Common myeloid progenitor, CD34-positive (primary cell): ENCODE data around the gene MAEL.

Experiments used
- CTCF ChIA-PET: fragments of 350-600 bp; sonication (Branson Sonifier 250); formaldehyde crosslinking; loops from one replicate; lab custom pipeline; 2021; ENCODE audit warnings: antibody characterized with exemption; lab: Charles Lee
- POLR2A ChIA-PET: fragments of 350-600 bp; sonication (Branson Sonifier 250); formaldehyde crosslinking; loops from one replicate; lab custom pipeline; 2021; ENCODE audit warnings: antibody characterized with exemption; lab: Charles Lee
- DNase-seq, 3 donors: peaks; one replicate each; pipeline versions ENCODE4 v3.0.0 to v3.0.0-alpha.2; 2013
- H3K27ac ChIP-seq, 2 experiments: 1 replicate in 1 of 2; 2 replicates in 1 of 2; pipeline ENCODE4 v1.7.0; 2013; ENCODE audit warnings: inconsistent platforms in 2 of 2, low read length in 2 of 2, mild to moderate bottlenecking in 2 of 2, low read depth in 1 of 2, moderate library complexity in 1 of 2; ENCODE audit not compliant: severe bottlenecking in 2 of 2, insufficient read depth in 1 of 2, poor library complexity in 1 of 2
- H3K27me3 ChIP-seq, 5 experiments: replicated peaks in 2 of 5; 1 replicate in 3 of 5; 2 replicates in 2 of 5; pipeline versions ENCODE4 v1.6.1 to v1.7.0; 2013; ENCODE audit warnings: low read length in 4 of 5, mild to moderate bottlenecking in 2 of 5, moderate library complexity in 2 of 5, inconsistent platforms in 1 of 5; ENCODE audit not compliant: insufficient read depth in 5 of 5, control insufficient read depth in 4 of 5
- H3K36me3 ChIP-seq, 4 experiments: 1 replicate in 2 of 4; 2 replicates in 2 of 4; pipeline versions ENCODE4 v1.6.1 to v1.7.0; 2013; ENCODE audit warnings: low read length in 3 of 4, control low read depth in 1 of 4, mild to moderate bottlenecking in 1 of 4; ENCODE audit not compliant: control insufficient read depth in 4 of 4, insufficient read depth in 4 of 4
- H3K4me1 ChIP-seq, 4 experiments: 1 replicate in 3 of 4; 2 replicates in 1 of 4; pipeline versions ENCODE4 v1.6.1 to v1.7.1; 2013; ENCODE audit warnings: low read length in 3 of 4, mild to moderate bottlenecking in 3 of 4, control low read depth in 1 of 4, inconsistent platforms in 1 of 4, moderate library complexity in 1 of 4; ENCODE audit not compliant: control insufficient read depth in 4 of 4, insufficient read depth in 4 of 4; ENCODE audit errors: control extremely low read depth in 1 of 4
- H3K4me3 ChIP-seq, 7 experiments: 1 replicate in 4 of 7; 2 replicates in 3 of 7; pipeline versions ENCODE4 v1.5.1 to v1.7.0; 2013; ENCODE audit warnings: mild to moderate bottlenecking in 7 of 7, low read length in 6 of 7, moderate library complexity in 6 of 7, inconsistent platforms in 2 of 7, low read depth in 2 of 7, control low read depth in 1 of 7; ENCODE audit not compliant: insufficient read depth in 4 of 7, control insufficient read depth in 1 of 7; ENCODE audit errors: extremely low read depth in 1 of 7
- H3K9me3 ChIP-seq, 5 experiments: 1 replicate in 4 of 5; 2 replicates in 1 of 5; pipeline versions ENCODE4 v1.6.1 to v1.7.1; 2013; ENCODE audit warnings: low read length in 4 of 5, mild to moderate bottlenecking in 2 of 5, inconsistent platforms in 1 of 5, low read depth in 1 of 5, moderate library complexity in 1 of 5; ENCODE audit not compliant: control insufficient read depth in 4 of 5, insufficient read depth in 2 of 5; ENCODE audit errors: control extremely low read depth in 1 of 5
- WGBS: methylation state at CpG from one replicate; pipeline ENCODE4 v1.1.5; 2013; ENCODE audit not compliant: insufficient coverage; 5-methylcytosine and 5-hydroxymethylcytosine counted together

MAEL gene

DNA sequence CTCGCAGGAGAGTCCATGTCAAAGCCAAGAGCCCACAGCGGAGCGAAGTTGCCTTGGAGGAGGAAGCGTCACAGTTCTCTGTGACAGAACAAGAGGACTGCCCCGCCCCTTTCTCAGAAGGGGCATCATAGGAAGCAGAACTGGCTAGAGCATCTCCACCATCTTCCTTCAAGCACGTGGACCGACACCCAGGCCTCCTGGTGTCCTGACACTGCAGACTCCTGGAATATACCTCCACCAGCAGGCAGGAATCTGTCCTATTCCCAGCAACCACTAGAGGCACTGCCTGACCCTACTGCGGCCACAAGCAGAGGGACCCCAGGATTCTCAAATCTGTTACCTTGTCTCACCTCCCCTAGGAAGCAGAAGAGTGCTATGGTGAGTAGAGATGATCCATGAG lies 63.3 kb downstream of the MAEL start:
- Histone ChIP-seq H3K4me3 (no peak overlapping the region), H3K27me3 (no peaks in the 10 kb centered on the region), H3K27ac (no peak overlapping the region), H3K36me3 (peaks cover 0 to 17% (median 0%) of the 10 kb centered on the region in 4 experiments), H3K9me3 (no peaks in the 10 kb centered on the region), H3K4me1 (peaks cover 0 to 10% (median 5%) of the 10 kb centered on the region in 4 experiments)
- ChIA-PET CTCF (interaction anchor here (0.9 to 18.3 kb wide), 7 partner anchors 9 to 481 kb away, joined by 3 to 666 read pairs (median 3); no protein-coding TSS in a partner anchor), POLR2A (no interaction called here)
- 86% methylated on average over 7 of the region's 8 CpGs for WGBS
- DNase-seq = peak in 2 of 3 donors; percentile 23 to 40

DNA sequence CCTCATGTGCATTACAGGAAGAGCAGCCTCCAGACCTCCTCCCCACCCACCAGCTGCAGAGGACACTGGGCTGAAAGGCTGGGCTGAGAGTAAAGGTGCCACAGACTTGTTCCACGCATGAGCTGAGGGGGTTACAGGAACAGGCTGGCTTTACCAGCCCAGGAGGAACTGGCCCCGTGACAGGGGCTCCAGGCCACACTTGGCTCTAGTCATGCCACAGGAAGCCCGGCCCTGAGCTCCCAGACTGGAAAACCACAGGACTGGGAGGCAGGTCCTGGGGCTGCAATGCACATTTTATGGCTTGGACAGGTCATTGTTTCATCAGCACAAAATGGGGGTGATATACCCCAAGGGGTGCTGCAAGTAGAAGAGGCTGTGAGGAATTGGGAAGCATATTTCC lies 65.5 kb downstream of the MAEL start:
- H3K27ac ChIP-seq = no peak overlapping the region
- 25% methylated on average over 3 of the region's 3 CpGs for WGBS
- ChIA-PET CTCF (interaction anchor here (0.9 to 18.3 kb wide), 5 partner anchors 10 to 170 kb away, joined by 3 to 666 read pairs (median 7); no protein-coding TSS in a partner anchor), POLR2A (no interaction called here)
- H3K4me3 ChIP-seq = no peak overlapping the region
- no peaks in the 10 kb centered on the region for H3K27me3 ChIP-seq
- no peak for DNase-seq
- peaks cover 0 to 20% (median 14%) of the 10 kb centered on the region in 4 experiments for H3K4me1 ChIP-seq
- peaks cover 0 to 17% (median 0%) of the 10 kb centered on the region in 4 experiments for H3K36me3 ChIP-seq
- H3K9me3 ChIP-seq = no peaks in the 10 kb centered on the region

DNA sequence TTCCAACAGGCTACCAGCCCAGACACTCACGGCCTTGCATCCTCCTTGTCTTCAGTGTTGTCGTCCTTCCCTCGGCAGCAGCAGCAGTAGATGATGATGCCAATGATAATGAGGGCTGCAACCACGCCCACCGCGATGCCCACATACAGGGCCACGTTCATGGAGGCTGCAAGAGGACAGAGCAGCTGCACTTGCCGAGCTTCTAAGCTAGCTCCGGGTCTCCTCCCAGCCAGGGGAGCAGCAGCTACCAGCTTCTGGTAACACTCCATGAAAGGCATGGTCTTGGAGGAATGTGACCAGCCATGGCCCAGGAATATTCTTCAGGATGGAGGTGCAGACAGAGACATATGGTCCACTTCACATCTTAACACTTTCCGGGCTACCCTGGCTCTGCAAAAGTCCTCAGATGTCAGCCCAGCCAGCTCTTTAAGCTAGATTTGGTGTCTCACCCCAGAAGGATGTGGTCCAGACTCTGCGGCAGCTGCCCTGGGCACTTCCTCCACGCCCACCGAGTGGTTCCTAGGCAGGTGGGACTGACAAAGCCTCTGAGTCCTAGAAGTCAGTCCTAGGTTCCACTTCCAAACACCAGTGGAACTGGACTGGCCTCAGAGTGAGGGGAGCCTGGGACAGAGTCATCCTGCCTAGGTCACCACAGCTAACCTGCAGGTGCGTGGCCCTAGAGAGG lies 66.0 kb downstream of the MAEL start:
- Histone ChIP-seq H3K27ac (no peak overlapping the region), H3K9me3 (no peaks in the 10 kb centered on the region), H3K27me3 (no peaks in the 10 kb centered on the region), H3K4me3 (no peak overlapping the region), H3K36me3 (peaks cover 0 to 17% (median 0%) of the 10 kb centered on the region in 4 experiments), H3K4me1 (peaks cover 0 to 20% (median 14%) of the 10 kb centered on the region in 4 experiments)
- DNase-seq = peak in 2 of 3 donors; percentile 35 to 54
- ChIA-PET POLR2A (no interaction called here), CTCF (interaction anchor here (0.8 to 18.3 kb wide), 8 partner anchors 9 to 170 kb away, joined by 3 to 666 read pairs (median 5); partner anchors contain the start of gene ILDR2)
- WGBS = 81% methylated on average over 13 of the region's 14 CpGs

DNA sequence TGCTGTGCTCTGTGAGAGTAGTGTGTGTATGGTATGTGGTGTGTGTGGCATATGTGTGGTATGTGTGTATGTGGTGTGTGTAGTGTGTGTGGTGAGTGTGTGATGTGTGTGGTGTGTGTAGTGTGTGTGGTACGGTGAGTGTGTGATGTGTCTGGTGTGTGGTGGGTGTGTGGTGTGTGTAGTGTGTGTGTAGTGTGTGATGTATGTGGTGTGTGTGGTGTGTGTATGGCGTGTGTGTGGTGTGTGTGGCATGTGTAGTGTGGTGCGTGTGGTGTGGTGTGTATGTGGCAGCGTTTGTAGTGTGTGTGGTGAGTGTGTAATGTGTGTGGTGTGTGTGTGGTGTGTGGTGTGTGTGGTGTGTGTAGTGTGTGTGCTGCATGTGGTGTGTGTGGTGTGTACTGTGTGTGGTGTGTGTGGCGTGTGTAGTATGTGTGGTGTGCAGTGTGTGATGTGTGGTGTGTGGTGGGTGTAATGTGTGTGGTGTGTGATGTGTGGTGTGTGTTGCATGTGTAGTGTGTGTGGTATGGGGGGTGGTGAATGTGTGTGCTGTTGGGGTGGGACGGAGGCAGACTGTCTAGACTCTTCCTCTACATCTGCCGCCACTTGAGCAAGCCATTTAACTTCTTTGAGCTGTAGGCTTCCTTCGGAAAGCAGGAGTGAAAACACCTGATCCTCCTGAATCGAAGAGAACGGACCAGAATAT lies 67.6 kb downstream of the MAEL start:
- H3K9me3 ChIP-seq = no peaks in the 10 kb centered on the region

DNA sequence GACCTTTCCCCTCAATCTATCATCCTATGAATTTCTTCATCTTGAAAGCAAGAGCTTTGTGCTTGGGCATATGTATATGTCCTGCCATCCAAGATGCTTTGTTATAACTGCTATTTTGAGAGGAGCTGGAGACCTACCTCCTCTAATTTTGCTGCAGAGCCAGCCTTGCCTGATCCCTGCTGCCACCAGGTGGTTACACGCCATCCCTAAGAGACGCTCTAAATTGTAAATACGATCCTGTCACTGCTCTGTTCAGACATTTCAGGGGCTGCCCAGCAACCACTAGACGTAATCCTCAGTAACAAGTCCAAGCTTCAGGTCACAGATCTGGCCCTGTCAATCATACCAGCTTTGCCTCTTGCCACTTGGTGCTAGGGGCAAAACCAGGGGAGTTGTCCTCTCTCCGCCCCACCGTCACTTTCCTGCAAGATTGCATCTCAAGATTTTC lies 68.2 kb downstream of the MAEL start:
- Histone ChIP-seq H3K4me1 (peaks cover 0 to 20% (median 14%) of the 10 kb centered on the region in 4 experiments), H3K27me3 (no peaks in the 10 kb centered on the region), H3K4me3 (no peak overlapping the region), H3K9me3 (no peaks in the 10 kb centered on the region), H3K36me3 (peaks cover 0 to 13% (median 0%) of the 10 kb centered on the region in 4 experiments), H3K27ac (no peak overlapping the region)
- ChIA-PET CTCF (interaction anchor here (0.6 to 18.3 kb wide), 20 partner anchors 12 to 1128 kb away, joined by 3 to 666 read pairs (median 4); partner anchors contain the start of genes ILDR2 and TADA1), POLR2A (no interaction called here)
- DNase-seq = peak; percentile 76 to 86 (median 84)
- WGBS = 24% methylated on average over 5 of the region's 6 CpGs

More for the DNA sequence above, 67.6 kb downstream of the MAEL start:
- ChIA-PET CTCF (interaction anchor here (0.6 to 18.3 kb wide), 17 partner anchors 12 to 1127 kb away, joined by 3 to 666 read pairs (median 5); partner anchors contain the start of genes ILDR2 and TADA1), POLR2A (no interaction called here)
- no peak overlapping the region for H3K27ac ChIP-seq
- 89% methylated on average over 7 of the region's 10 CpGs for WGBS
- peaks cover 0 to 20% (median 14%) of the 10 kb centered on the region in 4 experiments for H3K4me1 ChIP-seq
- H3K27me3 ChIP-seq = no peaks in the 10 kb centered on the region
- peak in 2 of 3 donors; percentile 54 to 81 for DNase-seq
- no peak overlapping the region for H3K4me3 ChIP-seq
- H3K36me3 ChIP-seq = peaks cover 0 to 17% (median 0%) of the 10 kb centered on the region in 4 experiments

DNA sequence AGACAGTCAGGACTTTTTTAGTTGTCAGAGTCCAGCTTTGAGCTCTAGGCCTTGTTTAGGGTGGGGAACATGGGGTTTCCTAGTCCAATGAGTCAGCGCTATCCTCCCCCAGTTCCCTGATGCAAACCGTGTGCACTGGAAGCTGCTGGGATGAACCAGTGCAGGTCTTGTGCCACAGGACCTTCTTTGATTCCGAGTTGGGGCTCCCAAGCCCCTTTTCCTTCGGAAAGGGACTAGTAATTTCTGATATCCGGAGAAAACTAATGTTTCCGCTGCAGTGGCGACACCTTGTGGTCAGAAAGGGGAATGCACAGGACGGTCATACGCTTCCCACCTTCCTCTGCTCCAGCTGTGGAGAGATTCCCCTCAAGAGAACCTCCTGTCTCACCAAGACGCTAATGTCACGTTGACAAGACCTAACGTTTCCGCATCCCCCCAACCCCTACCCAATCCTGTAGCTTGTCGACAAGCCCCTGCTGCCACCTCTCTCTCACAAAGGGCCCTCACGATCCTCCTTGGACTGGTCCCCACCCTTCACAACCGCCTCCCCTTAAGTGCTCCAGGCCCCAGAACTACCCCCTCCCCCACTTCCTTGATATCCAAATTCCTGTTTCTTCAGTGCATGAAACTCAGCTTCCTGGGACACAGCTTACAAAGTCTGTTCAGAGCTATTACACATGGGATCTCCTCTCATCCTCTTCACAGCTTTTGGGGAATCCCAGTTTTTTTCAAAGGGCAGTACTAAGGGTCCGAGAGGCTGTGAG lies 70.1 kb downstream of the MAEL start:
- Histone ChIP-seq H3K4me1 (peaks cover 0 to 20% (median 14%) of the 10 kb centered on the region in 4 experiments), H3K36me3 (peaks cover 0 to 7% (median 0%) of the 10 kb centered on the region in 4 experiments), H3K4me3 (peak overlapping the region in 3 of 7 experiments; percentile 11 to 72 (median 38)), H3K27me3 (no peaks in the 10 kb centered on the region), H3K27ac (no peak overlapping the region), H3K9me3 (no peaks in the 10 kb centered on the region)
- peak; percentile 57 to 71 (median 68) for DNase-seq
- WGBS = 33% methylated on average over 9 of the region's 17 CpGs
- POLR2A ChIA-PET = interaction anchor here (0.7 kb wide), 1 partner anchor 88 kb away, joined by 3 read pairs; no protein-coding TSS in a partner anchor
- CTCF ChIA-PET = interaction anchor here (0.6 to 18.3 kb wide), 47 partner anchors 8 to 1174 kb away, joined by 3 to 666 read pairs (median 4); partner anchors contain the start of genes ILDR2, POU2F1 and TADA1
